GM06990 (cell line): Measurements from ENCODE around the gene FNDC3B.

ENCODE experiments used
- DNase-seq: peaks from one replicate; pipeline ENCODE4 v3.0.0-alpha.2; 2011; ENCODE audit not compliant: insufficient read length; ENCODE audit errors: extremely low read depth
- H3K27me3 ChIP-seq: replicated peaks from 2 replicates; pipeline ENCODE4 v1.6.0; 2011; ENCODE audit warnings: low read length; ENCODE audit not compliant: control insufficient read depth, insufficient read depth
- H3K36me3 ChIP-seq: 2 replicates; pipeline ENCODE4 v1.5.1; 2011; ENCODE audit warnings: low read length; ENCODE audit not compliant: control insufficient read depth, insufficient read depth
- H3K4me3 ChIP-seq: replicated peaks from 2 replicates; pipeline ENCODE4 v1.5.1; 2011; ENCODE audit warnings: low read depth, mild to moderate bottlenecking, control low read depth, low read length
- TF ChIP-seq, protein P1 (sequence below): IDR thresholded peaks from 2 replicates; pipeline ENCODE4 v1.5.1; 2011; ENCODE audit warnings: low read length, control low read depth, mild to moderate bottlenecking, inconsistent platforms; ENCODE audit not compliant: insufficient read depth, poor library complexity, severe bottlenecking

FNDC3B gene

GRCh38 chr3:172211123-172211522, 171.7 kb downstream of the FNDC3B start:
- H3K27me3 ChIP-seq = no peaks in the 10 kb centered on the region
- H3K4me3 ChIP-seq = no peak overlapping the region
- no peak for DNase-seq
- TF ChIP-seq, protein P1, sequence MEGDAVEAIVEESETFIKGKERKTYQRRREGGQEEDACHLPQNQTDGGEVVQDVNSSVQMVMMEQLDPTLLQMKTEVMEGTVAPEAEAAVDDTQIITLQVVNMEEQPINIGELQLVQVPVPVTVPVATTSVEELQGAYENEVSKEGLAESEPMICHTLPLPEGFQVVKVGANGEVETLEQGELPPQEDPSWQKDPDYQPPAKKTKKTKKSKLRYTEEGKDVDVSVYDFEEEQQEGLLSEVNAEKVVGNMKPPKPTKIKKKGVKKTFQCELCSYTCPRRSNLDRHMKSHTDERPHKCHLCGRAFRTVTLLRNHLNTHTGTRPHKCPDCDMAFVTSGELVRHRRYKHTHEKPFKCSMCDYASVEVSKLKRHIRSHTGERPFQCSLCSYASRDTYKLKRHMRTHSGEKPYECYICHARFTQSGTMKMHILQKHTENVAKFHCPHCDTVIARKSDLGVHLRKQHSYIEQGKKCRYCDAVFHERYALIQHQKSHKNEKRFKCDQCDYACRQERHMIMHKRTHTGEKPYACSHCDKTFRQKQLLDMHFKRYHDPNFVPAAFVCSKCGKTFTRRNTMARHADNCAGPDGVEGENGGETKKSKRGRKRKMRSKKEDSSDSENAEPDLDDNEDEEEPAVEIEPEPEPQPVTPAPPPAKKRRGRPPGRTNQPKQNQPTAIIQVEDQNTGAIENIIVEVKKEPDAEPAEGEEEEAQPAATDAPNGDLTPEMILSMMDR = no peak
- H3K36me3 ChIP-seq = no peaks in the 10 kb centered on the region; the same call in 1 of the 2 replicates

- no peak for DNase-seq
- no peaks in the 10 kb centered on the region; the same call in 1 of the 2 replicates for H3K36me3 ChIP-seq
- H3K4me3 ChIP-seq = no peak overlapping the region
- TF ChIP-seq, protein P1 = no peak
- no peaks in the 10 kb centered on the region for H3K27me3 ChIP-seq
Measured at GRCh38 chr3:172213200-172213599, 173.8 kb downstream of the FNDC3B start.

GRCh38 chr3:172213904-172214303, 174.5 kb downstream of the FNDC3B start:
- no peak for DNase-seq
- H3K4me3 ChIP-seq = no peak overlapping the region

GRCh38 chr3:172216267-172216666, 176.9 kb downstream of the FNDC3B start:
- H3K27me3 ChIP-seq = no peaks in the 10 kb centered on the region
- H3K4me3 ChIP-seq = no peak overlapping the region
- DNase-seq = no peak
- no peaks in the 10 kb centered on the region for H3K36me3 ChIP-seq
- TF ChIP-seq, protein P1 = no peak

More at GRCh38 chr3:172213904-172214303, 174.5 kb downstream of the FNDC3B start:
- H3K36me3 ChIP-seq = no peaks in the 10 kb centered on the region; the same call in 1 of the 2 replicates
- no peaks in the 10 kb centered on the region for H3K27me3 ChIP-seq
- TF ChIP-seq, protein P1 = no peak

GRCh38 chr3:172216911-172217310, 177.5 kb downstream of the FNDC3B start:
- Histone ChIP-seq H3K36me3 (no peaks in the 10 kb centered on the region), H3K27me3 (no peaks in the 10 kb centered on the region), H3K4me3 (no peak overlapping the region)
- no peak for DNase-seq
- TF ChIP-seq, protein P1 = no peak

DNA sequence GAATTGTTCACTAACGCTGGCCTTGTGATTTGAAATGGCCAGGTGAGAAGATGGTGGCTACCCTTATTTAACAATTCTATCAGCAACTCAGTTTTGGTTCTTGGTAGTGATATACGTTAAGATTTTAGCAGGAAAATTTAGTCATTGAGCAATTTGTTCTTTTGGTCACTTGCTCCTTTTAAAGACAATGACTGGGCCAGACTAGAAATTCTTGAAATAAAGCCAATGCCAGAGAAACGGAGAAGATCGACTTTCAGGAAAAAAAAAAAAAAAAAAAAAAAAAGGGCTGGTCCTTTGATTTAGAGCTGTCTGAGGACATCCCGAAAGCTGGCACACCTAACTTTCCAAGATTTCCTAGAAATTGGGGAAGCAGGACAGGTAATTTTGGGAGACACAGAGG, 178.5 kb downstream of the FNDC3B start:
- Histone ChIP-seq H3K27me3 (no peaks in the 10 kb centered on the region), H3K36me3 (no peaks in the 10 kb centered on the region), H3K4me3 (no peak overlapping the region)
- no peak for DNase-seq
- TF ChIP-seq, protein P1 = no peak
